H9 (cell line): ENCODE measurements around the gene COCH. TPM values are rescaled to one million over a fixed set of nuclear protein-coding genes. Genes with fewer than 3 reads are reported as not detected.

ENCODE experiments used
- DNase-seq: peaks from one replicate; pipeline ENCODE4 v3.0.0-alpha.2; 2017
- H2AFZ ChIP-seq: one replicate; pipeline ENCODE4 v1.6.1; 2013; ENCODE audit warnings: mild to moderate bottlenecking, low read length, control low read depth, moderate library complexity
- H2AK5ac ChIP-seq: 2 replicates; pipeline ENCODE4 v1.6.1; 2013; ENCODE audit warnings: low read length, control low read depth, mixed read lengths; ENCODE audit not compliant: insufficient read length
- H2BK120ac ChIP-seq: one replicate; pipeline ENCODE4 v1.6.1; 2013; ENCODE audit warnings: low read depth, mild to moderate bottlenecking, low read length, control low read depth, inconsistent platforms; ENCODE audit not compliant: poor library complexity, severe bottlenecking
- H2BK12ac ChIP-seq: 2 replicates; pipeline ENCODE4 v1.6.1; 2013; ENCODE audit warnings: low read length, control low read depth, mixed read lengths, low read depth; ENCODE audit not compliant: insufficient read length
- H2BK15ac ChIP-seq: 2 replicates; pipeline ENCODE4 v1.6.1; 2013; ENCODE audit warnings: low read depth, low read length, control low read depth
- H2BK20ac ChIP-seq: one replicate; pipeline ENCODE4 v1.6.1; 2013; ENCODE audit warnings: low read depth, mild to moderate bottlenecking, low read length, control low read depth, inconsistent platforms; ENCODE audit not compliant: poor library complexity, severe bottlenecking
- H2BK5ac ChIP-seq: 2 replicates; pipeline ENCODE4 v1.6.1; 2013; ENCODE audit warnings: low read length, control low read depth, mixed read lengths; ENCODE audit not compliant: insufficient read length
- H3K14ac ChIP-seq: 2 replicates; pipeline ENCODE4 v1.6.1; 2013; ENCODE audit warnings: low read length, control low read depth; ENCODE audit not compliant: insufficient read depth
- H3K18ac ChIP-seq: 2 replicates; pipeline ENCODE4 v1.6.1; 2013; ENCODE audit warnings: low read depth, mild to moderate bottlenecking, mixed read lengths, low read length, control low read depth; ENCODE audit not compliant: insufficient read length
- H3K23ac ChIP-seq: 2 replicates; pipeline ENCODE4 v1.6.1; 2013; ENCODE audit warnings: low read length, control low read depth, mixed read lengths, low read depth; ENCODE audit not compliant: insufficient read length
- H3K23me2 ChIP-seq: 2 replicates; pipeline ENCODE4 v1.6.1; 2013; ENCODE audit warnings: low read depth, mild to moderate bottlenecking, mixed read lengths, low read length, control low read depth; ENCODE audit not compliant: insufficient read length, poor library complexity, severe bottlenecking
- H3K27ac ChIP-seq: 2 replicates; pipeline ENCODE4 v1.5.1; 2013; ENCODE audit warnings: low read length, control low read depth, mixed read lengths, low read depth; ENCODE audit not compliant: insufficient read length
- H3K27me3 ChIP-seq: 2 replicates; pipeline ENCODE4 v1.6.1; 2013; ENCODE audit warnings: low read length, control low read depth, inconsistent platforms; ENCODE audit not compliant: insufficient read depth
- H3K4ac ChIP-seq: 2 replicates; pipeline ENCODE4 v1.6.1; 2013; ENCODE audit warnings: low read depth, mild to moderate bottlenecking, control low read depth, inconsistent platforms, low read length, moderate library complexity
- H3K4me1 ChIP-seq: 2 replicates; pipeline ENCODE4 v1.6.1; 2013; ENCODE audit warnings: low read length, control low read depth, inconsistent platforms; ENCODE audit not compliant: insufficient read depth
- H3K4me2 ChIP-seq: 2 replicates; pipeline ENCODE4 v1.6.1; 2013; ENCODE audit warnings: low read length, control low read depth, mixed read lengths; ENCODE audit not compliant: insufficient read length, insufficient read depth
- H3K56ac ChIP-seq: 2 replicates; pipeline ENCODE4 v1.6.1; 2013; ENCODE audit warnings: low read depth, mild to moderate bottlenecking, mixed read lengths, low read length, control low read depth; ENCODE audit not compliant: insufficient read length
- H3K79me1 ChIP-seq: 2 replicates; pipeline ENCODE4 v1.6.1; 2013; ENCODE audit warnings: low read depth, mild to moderate bottlenecking, moderate library complexity, low read length, control low read depth, inconsistent platforms; ENCODE audit not compliant: insufficient read depth, poor library complexity, severe bottlenecking
- H3K79me2 ChIP-seq: 2 replicates; pipeline ENCODE4 v1.6.1; 2013; ENCODE audit warnings: low read length, control low read depth, inconsistent platforms; ENCODE audit not compliant: insufficient read depth
- H3K9ac ChIP-seq: 2 replicates; pipeline ENCODE4 v1.6.1; 2013; ENCODE audit warnings: low read length, control low read depth, mixed read lengths; ENCODE audit not compliant: insufficient read length; ENCODE audit errors: extremely low read depth
- H3K9me3 ChIP-seq: one replicate; pipeline ENCODE4 v1.6.1; 2013; ENCODE audit warnings: low read depth, low read length, inconsistent platforms; ENCODE audit not compliant: control insufficient read depth
- H3T11ph ChIP-seq: one replicate; pipeline ENCODE4 v1.6.1; 2013; ENCODE audit warnings: mild to moderate bottlenecking, low read length, control low read depth, inconsistent platforms
- H4K20me1 ChIP-seq: one replicate; pipeline ENCODE4 v1.6.1; 2013; ENCODE audit not compliant: control insufficient read depth, insufficient read length, insufficient read depth
- H4K5ac ChIP-seq: 2 replicates; pipeline ENCODE4 v1.6.1; 2013; ENCODE audit warnings: low read depth, mild to moderate bottlenecking, mixed read lengths, low read length, control low read depth; ENCODE audit not compliant: insufficient read length
- H4K8ac ChIP-seq: replicated peaks from 2 replicates; pipeline ENCODE4 v1.6.1; 2013; ENCODE audit warnings: low read length, control low read depth, mixed read lengths, low read depth; ENCODE audit not compliant: insufficient read length
- H4K91ac ChIP-seq: 2 replicates; pipeline ENCODE4 v1.6.1; 2013; ENCODE audit warnings: low read depth, mild to moderate bottlenecking, moderate library complexity, mixed read lengths, low read length, control low read depth; ENCODE audit not compliant: insufficient read length
- H3K27ac Mint-ChIP-seq, 3 experiments: 2 replicates in 2 of 3; 3 replicates in 1 of 3; pipeline ENCODE4 v1.8.0; 2020 to 2021; ENCODE audit warnings: mixed read lengths in 3 of 3, mild to moderate bottlenecking in 1 of 3, moderate library complexity in 1 of 3
- H3K27me3 Mint-ChIP-seq: 2 replicates; pipeline ENCODE4 v1.8.0; 2021; ENCODE audit warnings: low read depth, mild to moderate bottlenecking, moderate library complexity, mixed read lengths
- H3K36me3 Mint-ChIP-seq, 3 experiments: 2 replicates in 2 of 3; 3 replicates in 1 of 3; pipeline ENCODE4 v1.8.0; 2020 to 2021; ENCODE audit warnings: low read depth in 3 of 3, mixed read lengths in 3 of 3; ENCODE audit not compliant: insufficient read depth in 1 of 3
- H3K4me1 Mint-ChIP-seq, 2 experiments: 2 replicates each; pipeline ENCODE4 v1.8.0; 2020; ENCODE audit warnings: mixed read lengths in 2 of 2
- H3K4me3 Mint-ChIP-seq, 2 experiments: 2 replicates in 1 of 2; 3 replicates in 1 of 2; pipeline ENCODE4 v1.8.0; 2020 to 2021; ENCODE audit warnings: mild to moderate bottlenecking in 2 of 2, mixed read lengths in 2 of 2, moderate library complexity in 1 of 2
- H3K9me3 Mint-ChIP-seq, 2 experiments: 2 replicates in 1 of 2; 3 replicates in 1 of 2; pipeline ENCODE4 v1.8.0; 2020; ENCODE audit warnings: mild to moderate bottlenecking in 2 of 2, mixed read lengths in 2 of 2, moderate library complexity in 1 of 2
- CTCF ChIP-seq: fragments of 200-600 bp; sonication (generic); conservative IDR thresholded peaks from 3 replicates; pipeline ENCODE4 v1.8.0; 2021; ENCODE audit warnings: antibody characterized with exemption, mild to moderate bottlenecking
- WGBS: extraction: QIAGEN DNeasy Blood & Tissue Kit; methylation state at CpG from one replicate; pipeline ENCODE4 v1.1.7; 2013; ENCODE audit warnings: missing lambda C conversion rate, low lambda C conversion rate, mixed read lengths; ENCODE audit not compliant: insufficient read length; ENCODE audit errors: extremely low coverage; 5-methylcytosine and 5-hydroxymethylcytosine counted together
- total RNA-seq: library from RNA; stranded (reverse); gene quantifications from 2 replicates; pipeline ENCODE4 v1.2.1, GENCODE V29; 2021

Gene COCH
- total RNA-seq, 1 experiment from 2014 or later, result 25.8 TPM

GRCh38 chr14:30888480-30889243 is 14.3 kb downstream of the COCH start:
- H3K4me1 ChIP-seq, result no peaks in the 10 kb centered on the region
- TF ChIP-seq CTCF, result no peak
- Mint-ChIP-seq H3K4me1 (no peaks in the 10 kb centered on the region), H3K36me3 (peaks cover 3 to 10% (median 5%) of the 10 kb centered on the region in 3 experiments; a peak in 4 of 7 replicates), H3K9me3 (no peaks in the 10 kb centered on the region), H3K27me3 (no peaks in the 10 kb centered on the region), H3K27ac (no peak overlapping the region), H3K4me3 (no peak overlapping the region)
- H2AK5ac ChIP-seq, result no peak overlapping the region
- no peak overlapping the region for H2BK20ac ChIP-seq
- no peak overlapping the region for H2BK12ac ChIP-seq
- H3K14ac ChIP-seq, result no peak overlapping the region
- no CpG with 5 or more reads among the region's 5 CpGs for WGBS
- H3K18ac ChIP-seq, result no peak overlapping the region
- no peaks in the 10 kb centered on the region for H3K27me3 ChIP-seq
- no peak overlapping the region for H2BK120ac ChIP-seq
- no peaks in the 10 kb centered on the region for H3K9me3 ChIP-seq
- H3K9ac ChIP-seq, result no peak overlapping the region
- no peaks in the 10 kb centered on the region for H3K23me2 ChIP-seq
- H3K27ac ChIP-seq, result no peak overlapping the region
- H3K23ac ChIP-seq, result no peak overlapping the region
- H3K4ac ChIP-seq, result no peak overlapping the region
- no peak overlapping the region for H3K4me2 ChIP-seq
- H2AFZ ChIP-seq, result no peak overlapping the region
- H4K20me1 ChIP-seq, result no peaks in the 10 kb centered on the region
- H4K91ac ChIP-seq, result no peak overlapping the region
- no peaks in the 10 kb centered on the region for H3K79me1 ChIP-seq
- no peak overlapping the region for H2BK5ac ChIP-seq
- H3T11ph ChIP-seq, result no peak overlapping the region
- no peak overlapping the region for H4K8ac ChIP-seq
- H3K56ac ChIP-seq, result no peak overlapping the region
- H3K79me2 ChIP-seq, result no peaks in the 10 kb centered on the region
- H2BK15ac ChIP-seq, result no peak overlapping the region
- DNase-seq, result no peak
- H4K5ac ChIP-seq, result no peak overlapping the region
